Measurements from ENCODE around the gene BTBD10.

Gene BTBD10

GRCh38 chr11:13352711-13353110, 110.3 kb downstream of the BTBD10 start:
- Histone ChIP-seq H3K36me3 (replicated peaks; ENCODE audit: insufficient read depth, low read length) (no peaks in the 10 kb centered on the region), H3K9me2 (replicated peaks; ENCODE audit: insufficient read depth, low read length) (no peaks in the 10 kb centered on the region), H3K79me2 (ENCODE audit: low read length) (no peaks in the 10 kb centered on the region), H3K4me3 (ENCODE audit: low read length) (no peak overlapping the region), H3F3A (ENCODE audit: insufficient read depth, low read length) (no peaks in the 10 kb centered on the region; the same call in 1 of the 2 replicates), H3K9me3 (replicated peaks; ENCODE audit: insufficient read depth, low read length) (no peaks in the 10 kb centered on the region), H3K4me2 (ENCODE audit: low read depth, low read length) (no peak overlapping the region), H3K4me1 (ENCODE audit: low read length) (peaks cover 5% of the 10 kb centered on the region; the same call in 1 of the 2 replicates), H3K27me3 (replicated peaks; ENCODE audit: insufficient read depth, low read length) (no peaks in the 10 kb centered on the region), H3K9ac (ENCODE audit: low read length) (no peak overlapping the region), H2AFZ (ENCODE audit: low read length) (no peak overlapping the region), H3K27ac (ENCODE audit: low read length) (no peak overlapping the region), H4K20me1 (ENCODE audit: insufficient read depth, low read length) (no peaks in the 10 kb centered on the region)
- TF ChIP-seq CTCF (IDR thresholded peaks at IDR 0.05; ENCODE audit: low read length) (no peak), EZH2phosphoT487 (IDR thresholded peaks at IDR 0.05; ENCODE audit: low read length) (no peak)
- DNase-seq, result no peak

GRCh38 chr11:13349581-13349980, 113.4 kb downstream of the BTBD10 start:
- H3K27me3 ChIP-seq (replicated peaks; ENCODE audit: insufficient read depth, low read length), result no peaks in the 10 kb centered on the region
- H3K9ac ChIP-seq (ENCODE audit: low read length), result no peak overlapping the region
- H3K27ac ChIP-seq (ENCODE audit: low read length), result peak overlapping the region; percentile 12; the same call in 1 of the 2 replicates
- H3K79me2 ChIP-seq (ENCODE audit: low read length), result peaks cover 3% of the 10 kb centered on the region; the same call in 1 of the 2 replicates
- H3K9me3 ChIP-seq (replicated peaks; ENCODE audit: insufficient read depth, low read length), result no peaks in the 10 kb centered on the region
- no peak overlapping the region for H3K4me3 ChIP-seq (ENCODE audit: low read length)
- no peaks in the 10 kb centered on the region for H3K36me3 ChIP-seq (replicated peaks; ENCODE audit: insufficient read depth, low read length)
- TF ChIP-seq CTCF (IDR thresholded peaks at IDR 0.05; ENCODE audit: low read length) (no peak), EZH2 (optimal IDR thresholded peaks at IDR 0.05; ENCODE audit: low read depth, low read length) (no peak), EZH2phosphoT487 (IDR thresholded peaks at IDR 0.05; ENCODE audit: low read length) (no peak)
- peaks cover 5% of the 10 kb centered on the region; the same call in 1 of the 2 replicates for H3K4me1 ChIP-seq (ENCODE audit: low read length)
- no peaks in the 10 kb centered on the region for H4K20me1 ChIP-seq (ENCODE audit: insufficient read depth, low read length)
- H3K9me2 ChIP-seq (replicated peaks; ENCODE audit: insufficient read depth, low read length), result no peaks in the 10 kb centered on the region
- H3F3A ChIP-seq (ENCODE audit: insufficient read depth, low read length), result no peaks in the 10 kb centered on the region; the same call in 1 of the 2 replicates
- H3K4me2 ChIP-seq (ENCODE audit: low read depth, low read length), result no peak overlapping the region
- no peak overlapping the region for H2AFZ ChIP-seq (ENCODE audit: low read length)
- no peak for DNase-seq

DNA sequence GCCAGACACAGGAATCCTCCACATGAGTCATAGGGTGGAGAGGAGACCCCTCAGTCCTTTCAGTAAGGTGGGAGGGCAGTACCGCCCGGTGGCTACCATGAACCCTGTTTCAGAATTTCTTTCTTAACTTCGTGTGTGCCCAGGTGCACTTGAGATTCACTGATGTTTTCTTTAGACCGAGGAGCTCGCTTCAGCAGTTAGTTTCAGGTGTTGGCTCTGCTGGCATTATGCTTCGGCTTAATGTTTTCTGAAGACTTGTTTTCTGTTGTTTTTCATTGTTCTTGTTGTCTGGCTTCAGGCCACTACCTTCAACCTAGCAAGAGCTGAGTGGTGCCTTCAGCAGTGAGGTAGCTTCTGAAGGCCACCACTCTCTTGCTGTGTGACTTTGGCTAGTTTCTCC, 114.0 kb downstream of the BTBD10 start:
- Histone ChIP-seq H3K4me1 (ENCODE audit: low read length) (peaks cover 5% of the 10 kb centered on the region; the same call in 1 of the 2 replicates), H3K79me2 (ENCODE audit: low read length) (peaks cover 5% of the 10 kb centered on the region; the same call in 1 of the 2 replicates), H3K27me3 (replicated peaks; ENCODE audit: insufficient read depth, low read length) (no peaks in the 10 kb centered on the region), H3K4me2 (ENCODE audit: low read depth, low read length) (peak overlapping the region; percentile 28; the same call in 1 of the 2 replicates), H3K4me3 (ENCODE audit: low read length) (no peak overlapping the region), H2AFZ (ENCODE audit: low read length) (no peak overlapping the region), H3K27ac (ENCODE audit: low read length) (peak overlapping the region; percentile 12; the same call in 1 of the 2 replicates), H3K9me3 (replicated peaks; ENCODE audit: insufficient read depth, low read length) (no peaks in the 10 kb centered on the region), H3K9me2 (replicated peaks; ENCODE audit: insufficient read depth, low read length) (no peaks in the 10 kb centered on the region), H3K36me3 (replicated peaks; ENCODE audit: insufficient read depth, low read length) (no peaks in the 10 kb centered on the region), H3F3A (ENCODE audit: insufficient read depth, low read length) (no peaks in the 10 kb centered on the region; the same call in 1 of the 2 replicates), H3K9ac (ENCODE audit: low read length) (no peak overlapping the region), H4K20me1 (ENCODE audit: insufficient read depth, low read length) (no peaks in the 10 kb centered on the region)
- DNase-seq, result peak; percentile 42
- no peak for TF ChIP-seq CTCF (IDR thresholded peaks at IDR 0.05; ENCODE audit: low read length)
- no peak for TF ChIP-seq EZH2phosphoT487 (IDR thresholded peaks at IDR 0.05; ENCODE audit: low read length)
- no peak for TF ChIP-seq EZH2 (optimal IDR thresholded peaks at IDR 0.05; ENCODE audit: low read depth, low read length)
